Central memory CD8-positive, alpha-beta T cell (primary cell): ENCODE results near the gene SLC36A3.
"Not testable (repeated sequence)": the region's sequence is repeated elsewhere in the genome, so short reads cannot be mapped to it uniquely, and the experiment has no call there.

ENCODE experiments used
- ATAC-seq: fragments of 150-1000 bp; cut with Tn5 transposase; replicated peaks from 2 replicates; pipeline ENCODE4 v1.10.0; 2022; ENCODE audit warnings: mild to moderate bottlenecking, moderate FRiP score, moderate number of reproducible peaks; ENCODE audit not compliant: poor library complexity, severe bottlenecking; ENCODE audit errors: extremely low read depth
- DNase-seq, 2 donors: peaks; one replicate each; pipeline ENCODE4 v3.0.0; 2021; ENCODE audit warnings: low spot score in 2 of 2
- H3K27ac Mint-ChIP-seq: one replicate; pipeline ENCODE4 v1.8.0; 2022; ENCODE audit warnings: low read depth, mild to moderate bottlenecking, moderate library complexity, mixed read lengths
- H3K27me3 Mint-ChIP-seq: one replicate; pipeline ENCODE4 v1.8.0; 2022; ENCODE audit warnings: mixed read lengths
- H3K36me3 Mint-ChIP-seq: one replicate; pipeline ENCODE4 v1.8.0; 2022; ENCODE audit warnings: mild to moderate bottlenecking, moderate library complexity, mixed read lengths; ENCODE audit not compliant: insufficient read depth
- H3K4me1 Mint-ChIP-seq: one replicate; pipeline ENCODE4 v1.8.0; 2022; ENCODE audit warnings: mixed read lengths
- H3K4me3 Mint-ChIP-seq: one replicate; pipeline ENCODE4 v1.8.0; 2022; ENCODE audit warnings: mild to moderate bottlenecking, moderate library complexity, mixed read lengths
- H3K9me3 Mint-ChIP-seq: one replicate; pipeline ENCODE4 v1.8.0; 2022; ENCODE audit warnings: mixed read lengths

SLC36A3 gene

DNA sequence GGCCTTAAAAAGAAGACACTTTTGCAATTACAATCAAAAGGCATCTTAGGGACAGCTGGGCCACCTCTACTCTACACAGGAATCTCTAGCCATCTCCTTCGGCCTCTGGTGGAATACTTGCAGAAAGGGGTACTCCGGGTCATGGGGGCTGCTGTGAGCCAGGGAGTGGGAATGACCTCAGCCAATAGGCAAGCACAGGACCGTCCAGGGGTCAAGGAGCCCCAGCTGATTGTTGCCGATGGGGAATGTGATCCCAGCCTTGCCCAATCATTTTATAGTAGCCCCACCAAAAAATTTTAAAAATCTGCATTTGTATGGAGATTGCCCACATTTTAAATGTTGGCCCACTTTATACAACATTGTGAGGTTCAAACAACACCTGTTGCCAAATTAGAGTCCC is 16.9 kb upstream of the SLC36A3 start:
- ATAC-seq (no peak), DNase-seq (no peak)
- Mint-ChIP-seq H3K36me3 (no peaks in the 10 kb centered on the region), H3K27ac (no peak overlapping the region), H3K4me3 (no peak overlapping the region), H3K4me1 (peaks cover 5% of the 10 kb centered on the region), H3K9me3 (no peaks in the 10 kb centered on the region), H3K27me3 (peaks cover 43% of the 10 kb centered on the region)

GRCh38 chr5:151318850-151319732 is 15.5 kb upstream of the SLC36A3 start:
- DNase-seq (no peak), ATAC-seq (no peak)
- H3K27me3 Mint-ChIP-seq: peaks cover 32% of the 10 kb centered on the region
- peaks cover 5% of the 10 kb centered on the region for H3K4me1 Mint-ChIP-seq
- no peak overlapping the region for H3K27ac Mint-ChIP-seq
- no peaks in the 10 kb centered on the region for H3K9me3 Mint-ChIP-seq
- no peaks in the 10 kb centered on the region for H3K36me3 Mint-ChIP-seq
- H3K4me3 Mint-ChIP-seq: no peak overlapping the region

GRCh38 chr5:151317871-151318270 is 14.3 kb upstream of the SLC36A3 start:
- Mint-ChIP-seq H3K9me3 (no peaks in the 10 kb centered on the region), H3K4me3 (no peak overlapping the region), H3K4me1 (peaks cover 5% of the 10 kb centered on the region), H3K27ac (no peak overlapping the region), H3K36me3 (no peaks in the 10 kb centered on the region), H3K27me3 (peaks cover 22% of the 10 kb centered on the region)
- ATAC-seq: no peak
- DNase-seq: no peak

- H3K4me3 Mint-ChIP-seq: no peak overlapping the region
- DNase-seq (peak in 1 of 2 donors; percentile 24), ATAC-seq (no peak)
- peaks cover 7% of the 10 kb centered on the region for H3K9me3 Mint-ChIP-seq
- peaks cover 21% of the 10 kb centered on the region for H3K27me3 Mint-ChIP-seq
- peaks cover 2% of the 10 kb centered on the region for H3K36me3 Mint-ChIP-seq
- H3K27ac Mint-ChIP-seq: no peak overlapping the region
- peaks cover 5% of the 10 kb centered on the region for H3K4me1 Mint-ChIP-seq
These were observed 12.5 kb upstream of the SLC36A3 start for GRCh38 chr5:151315998-151316597.

DNA sequence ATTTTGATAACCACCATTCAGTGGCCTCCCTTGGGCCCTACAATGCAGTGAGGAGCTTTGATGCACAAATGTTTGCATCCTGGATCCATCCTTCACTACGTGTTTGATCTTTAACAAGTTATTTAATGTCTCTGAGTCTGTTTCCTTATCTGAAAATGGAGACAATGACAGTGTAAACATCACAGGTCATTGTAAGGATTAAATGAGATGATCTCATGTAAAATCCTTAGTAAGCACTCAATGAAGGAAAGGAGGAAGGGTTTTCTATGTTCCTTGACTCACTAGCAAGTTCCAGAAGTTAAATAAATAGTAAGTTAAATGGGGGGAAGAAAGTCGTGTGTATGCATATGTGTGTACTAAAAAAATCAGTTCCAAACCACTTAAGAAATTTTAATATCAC is 9.8 kb upstream of the SLC36A3 start:
- Mint-ChIP-seq H3K4me1 (peaks cover 5% of the 10 kb centered on the region), H3K36me3 (peaks cover 2% of the 10 kb centered on the region), H3K27me3 (peaks cover 30% of the 10 kb centered on the region)

GRCh38 chr5:151312756-151313324 is 9.3 kb upstream of the SLC36A3 start:
- Mint-ChIP-seq H3K4me3 (no peak overlapping the region), H3K9me3 (peaks cover 14% of the 10 kb centered on the region), H3K36me3 (peaks cover 2% of the 10 kb centered on the region), H3K4me1 (peaks cover 5% of the 10 kb centered on the region), H3K27ac (no peak overlapping the region), H3K27me3 (peaks cover 30% of the 10 kb centered on the region)
- ATAC-seq: no peak
- DNase-seq: no peak

More for the DNA sequence above, 9.8 kb upstream of the SLC36A3 start:
- ATAC-seq (no peak), DNase-seq (no peak)
- no peak overlapping the region for H3K4me3 Mint-ChIP-seq
- no peak overlapping the region for H3K27ac Mint-ChIP-seq
- H3K9me3 Mint-ChIP-seq: peaks cover 14% of the 10 kb centered on the region

DNA sequence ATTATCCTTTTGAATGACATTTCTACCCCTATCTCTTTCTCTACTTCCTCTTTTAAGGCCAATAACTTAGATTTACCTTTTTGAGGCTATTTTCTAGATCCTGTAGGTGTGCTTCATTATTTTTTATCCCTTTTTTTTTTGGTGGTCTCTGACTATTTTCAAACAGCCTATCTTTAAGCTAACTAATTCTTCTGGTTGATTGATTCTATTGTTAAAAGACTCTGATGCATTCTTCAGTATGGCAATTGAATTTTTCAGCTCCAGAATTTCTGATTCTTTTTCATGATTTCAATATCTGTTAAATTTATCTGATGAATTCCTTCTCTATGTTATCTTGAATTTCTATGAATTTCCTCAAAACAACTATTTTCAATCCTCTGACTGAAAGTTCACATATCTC is 7.4 kb upstream of the SLC36A3 start:
- Mint-ChIP-seq H3K9me3 (peaks cover 14% of the 10 kb centered on the region), H3K27ac (no peak overlapping the region), H3K27me3 (peaks cover 20% of the 10 kb centered on the region), H3K4me1 (peaks cover 2% of the 10 kb centered on the region), H3K4me3 (no peak overlapping the region), H3K36me3 (peaks cover 2% of the 10 kb centered on the region)
- DNase-seq: no peak
- ATAC-seq: no peak

GRCh38 chr5:151309821-151310220 is 6.3 kb upstream of the SLC36A3 start:
- not testable (repeated sequence) for H3K27ac Mint-ChIP-seq, H3K4me1 Mint-ChIP-seq, DNase-seq, H3K36me3 Mint-ChIP-seq, H3K4me3 Mint-ChIP-seq, ATAC-seq
- Mint-ChIP-seq H3K9me3 (peaks cover 14% of the 10 kb centered on the region), H3K27me3 (peaks cover 17% of the 10 kb centered on the region)

- not testable (repeated sequence) for H3K36me3 Mint-ChIP-seq, H3K4me1 Mint-ChIP-seq, DNase-seq
These were observed 5.7 kb upstream of the SLC36A3 start for GRCh38 chr5:151309266-151309665.

GRCh38 chr5:151298063-151298855 is 5.3 kb downstream of the SLC36A3 start:
- H3K27ac Mint-ChIP-seq: no peak overlapping the region
- DNase-seq: no peak
- H3K27me3 Mint-ChIP-seq: peaks cover 73% of the 10 kb centered on the region
- ATAC-seq: no peak
- no peaks in the 10 kb centered on the region for H3K9me3 Mint-ChIP-seq
- H3K4me1 Mint-ChIP-seq: no peaks in the 10 kb centered on the region
- no peaks in the 10 kb centered on the region for H3K36me3 Mint-ChIP-seq
- no peak overlapping the region for H3K4me3 Mint-ChIP-seq

More at GRCh38 chr5:151309266-151309665, 5.7 kb upstream of the SLC36A3 start:
- peaks cover 14% of the 10 kb centered on the region for H3K9me3 Mint-ChIP-seq
- H3K27ac Mint-ChIP-seq, H3K4me3 Mint-ChIP-seq, ATAC-seq: not testable (repeated sequence)
- H3K27me3 Mint-ChIP-seq: peaks cover 23% of the 10 kb centered on the region

DNA sequence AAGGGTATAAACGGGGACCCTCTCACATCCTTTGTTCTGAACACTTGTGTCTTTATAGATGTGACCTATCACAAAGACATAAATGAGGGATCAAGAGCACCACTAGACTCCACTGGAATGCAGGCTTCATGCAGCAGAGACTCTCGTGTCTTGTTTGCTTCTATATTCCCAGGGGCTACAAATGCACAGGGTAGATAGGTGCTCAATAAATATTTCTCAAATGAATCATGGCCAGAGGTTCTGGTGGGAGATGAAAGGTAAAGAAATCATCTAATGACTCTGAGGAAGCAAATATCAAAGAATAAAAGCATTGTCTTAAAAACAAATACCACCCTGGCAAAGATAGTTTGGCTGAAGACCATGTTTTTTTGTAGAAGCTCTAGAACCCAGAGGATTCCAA is 6.6 kb downstream of the SLC36A3 start:
- H3K27ac Mint-ChIP-seq: no peak overlapping the region
- no peak overlapping the region for H3K4me3 Mint-ChIP-seq
- no peaks in the 10 kb centered on the region for H3K36me3 Mint-ChIP-seq
- peaks cover 60% of the 10 kb centered on the region for H3K27me3 Mint-ChIP-seq
- DNase-seq (no peak), ATAC-seq (no peak)
- no peaks in the 10 kb centered on the region for H3K9me3 Mint-ChIP-seq
- H3K4me1 Mint-ChIP-seq: no peaks in the 10 kb centered on the region

GRCh38 chr5:151296478-151296830 is 7.1 kb downstream of the SLC36A3 start:
- H3K27me3 Mint-ChIP-seq: peaks cover 55% of the 10 kb centered on the region
- ATAC-seq (no peak), DNase-seq (no peak)
- H3K4me1 Mint-ChIP-seq: no peaks in the 10 kb centered on the region
- H3K4me3 Mint-ChIP-seq: no peak overlapping the region
- H3K36me3 Mint-ChIP-seq: no peaks in the 10 kb centered on the region
- no peaks in the 10 kb centered on the region for H3K9me3 Mint-ChIP-seq
- H3K27ac Mint-ChIP-seq: no peak overlapping the region
